Stomach smooth muscle (tissue), 2 donors: ENCODE data around the gene CMTM1.
"Not testable (repeated sequence)": the region's sequence is repeated elsewhere in the genome, so short reads cannot be mapped to it uniquely, and the experiment has no call there.

Experiments used
- H3K27ac ChIP-seq: one replicate; pipeline ENCODE4 v1.7.0; 2013; ENCODE audit warnings: mild to moderate bottlenecking, low read length, inconsistent platforms
- H3K27me3 ChIP-seq, 2 donors: one replicate each; pipeline ENCODE4 v1.7.0; 2013; ENCODE audit warnings: low read length in 2 of 2; ENCODE audit not compliant: insufficient read depth in 2 of 2, control insufficient read depth in 1 of 2
- H3K36me3 ChIP-seq, 2 donors: one replicate each; pipeline ENCODE4 v1.7.0; 2013; ENCODE audit warnings: low read length in 2 of 2; ENCODE audit not compliant: control insufficient read depth in 2 of 2, insufficient read depth in 2 of 2
- H3K4me1 ChIP-seq: one replicate; pipeline ENCODE4 v1.7.0; 2013; ENCODE audit warnings: low read length; ENCODE audit not compliant: control insufficient read depth, insufficient read depth
- H3K4me3 ChIP-seq, 2 donors: one replicate each; pipeline ENCODE4 v1.7.0; 2013; ENCODE audit warnings: low read length in 2 of 2
- H3K9ac ChIP-seq, 2 donors: one replicate each; pipeline ENCODE4 v1.7.0; 2013; ENCODE audit warnings: low read length in 2 of 2, mild to moderate bottlenecking in 1 of 2
- H3K9me3 ChIP-seq, 2 donors: one replicate each; pipeline ENCODE4 v1.7.0; 2013; ENCODE audit warnings: low read length in 2 of 2; ENCODE audit not compliant: control insufficient read depth in 2 of 2
- donor health status: healthy.
- donor health status: Pancreatic carcinoma.

CMTM1 gene

GRCh38 chr16:66563574-66564334 is 2.5 kb upstream of the CMTM1 start:
- Histone ChIP-seq H3K36me3 (peaks cover 0 to 4% of the 10 kb centered on the region in 2 donors), H3K27ac (no peak overlapping the region), H3K9ac (no peak overlapping the region), H3K4me3 (no peak overlapping the region), H3K27me3 (no peaks in the 10 kb centered on the region), H3K9me3 (no peaks in the 10 kb centered on the region), H3K4me1 (peaks cover 2% of the 10 kb centered on the region)

- H3K9me3 ChIP-seq, H3K4me1 ChIP-seq, H3K27me3 ChIP-seq, H3K4me3 ChIP-seq, H3K36me3 ChIP-seq, H3K9ac ChIP-seq, H3K27ac ChIP-seq: not testable (repeated sequence)
Measured at GRCh38 chr16:66567270-66567669, 1.0 kb downstream of the CMTM1 start.

- Histone ChIP-seq H3K9ac (no peak overlapping the region), H3K27me3 (no peaks in the 10 kb centered on the region), H3K36me3 (peaks cover 0 to 2% of the 10 kb centered on the region in 2 donors), H3K27ac (no peak overlapping the region), H3K4me1 (no peaks in the 10 kb centered on the region), H3K9me3 (no peaks in the 10 kb centered on the region), H3K4me3 (no peak overlapping the region)
Measured at GRCh38 chr16:66568355-66568754, 2.1 kb downstream of the CMTM1 start.

- H3K4me3 ChIP-seq = no peak overlapping the region
- no peaks in the 10 kb centered on the region for H3K27me3 ChIP-seq
- no peak overlapping the region for H3K9ac ChIP-seq
- H3K9me3 ChIP-seq = no peaks in the 10 kb centered on the region
- no peaks in the 10 kb centered on the region for H3K4me1 ChIP-seq
- H3K36me3 ChIP-seq = peaks cover 0 to 2% of the 10 kb centered on the region in 2 donors
- no peak overlapping the region for H3K27ac ChIP-seq
Measured at GRCh38 chr16:66569131-66569530, 2.9 kb downstream of the CMTM1 start.

- Histone ChIP-seq H3K4me1 (no peaks in the 10 kb centered on the region), H3K36me3 (no peaks in the 10 kb centered on the region), H3K9ac (no peak overlapping the region), H3K9me3 (no peaks in the 10 kb centered on the region), H3K27ac (no peak overlapping the region), H3K27me3 (no peaks in the 10 kb centered on the region), H3K4me3 (no peak overlapping the region)
Measured at GRCh38 chr16:66569827-66570405, 3.7 kb downstream of the CMTM1 start.

- no peaks in the 10 kb centered on the region for H3K36me3 ChIP-seq
- H3K27ac ChIP-seq = no peak overlapping the region
- peaks cover 0 to 2% of the 10 kb centered on the region in 2 donors for H3K27me3 ChIP-seq
- H3K4me3 ChIP-seq = no peak overlapping the region
- no peak overlapping the region for H3K9ac ChIP-seq
- no peaks in the 10 kb centered on the region for H3K4me1 ChIP-seq
- no peaks in the 10 kb centered on the region for H3K9me3 ChIP-seq
Measured at GRCh38 chr16:66572356-66572755, 6.1 kb downstream of the CMTM1 start.

- Histone ChIP-seq H3K36me3 (no peaks in the 10 kb centered on the region), H3K4me3 (no peak overlapping the region), H3K27me3 (peaks cover 16 to 18% of the 10 kb centered on the region in 2 donors), H3K27ac (no peak overlapping the region), H3K4me1 (peaks cover 9% of the 10 kb centered on the region), H3K9ac (no peak overlapping the region), H3K9me3 (no peaks in the 10 kb centered on the region)
Measured at GRCh38 chr16:66574081-66574480, 7.8 kb downstream of the CMTM1 start.

GRCh38 chr16:66574531-66574930 is 8.3 kb downstream of the CMTM1 start:
- H3K9me3 ChIP-seq = no peaks in the 10 kb centered on the region
- H3K27me3 ChIP-seq = peaks cover 20 to 22% of the 10 kb centered on the region in 2 donors

GRCh38 chr16:66575060-66575459 is 8.8 kb downstream of the CMTM1 start:
- Histone ChIP-seq H3K27me3 (peaks cover 22 to 26% of the 10 kb centered on the region in 2 donors), H3K36me3 (no peaks in the 10 kb centered on the region), H3K9ac (no peak overlapping the region), H3K27ac (no peak overlapping the region), H3K9me3 (no peaks in the 10 kb centered on the region), H3K4me3 (no peak overlapping the region), H3K4me1 (peaks cover 10% of the 10 kb centered on the region)

More at GRCh38 chr16:66574531-66574930, 8.3 kb downstream of the CMTM1 start:
- Histone ChIP-seq H3K9ac (no peak overlapping the region), H3K4me3 (no peak overlapping the region), H3K27ac (no peak overlapping the region), H3K4me1 (peaks cover 10% of the 10 kb centered on the region), H3K36me3 (no peaks in the 10 kb centered on the region)

- Histone ChIP-seq H3K27ac (no peak overlapping the region), H3K4me1 (peaks cover 15% of the 10 kb centered on the region), H3K27me3 (peaks cover 22 to 26% of the 10 kb centered on the region in 2 donors), H3K36me3 (no peaks in the 10 kb centered on the region), H3K4me3 (no peak overlapping the region), H3K9me3 (no peaks in the 10 kb centered on the region), H3K9ac (no peak overlapping the region)
Measured at GRCh38 chr16:66576296-66576695, 10.1 kb downstream of the CMTM1 start.
